T-helper 17 cell (primary cell): Measurements from ENCODE around the gene DLL4. TPM values are rescaled to one million over a fixed set of nuclear protein-coding genes. Genes with fewer than 3 reads are reported as not detected.
"Not testable (repeated sequence)": the region's sequence is repeated elsewhere in the genome, so short reads cannot be mapped to it uniquely, and the experiment has no call there.

Experiments used
- ATAC-seq: fragments of 150-1000 bp; cut with Tn5 transposase; 2 replicates; pipeline ENCODE4 v1.10.0; 2021; ENCODE audit warnings: mild to moderate bottlenecking, moderate library complexity
- DNase-seq, 3 donors: peaks; one replicate each; pipeline versions ENCODE4 v3.0.0 to v3.0.0-alpha.2; 2020 to 2021
- H3K9me3 ChIP-seq: one replicate; pipeline ENCODE4 v1.7.0; 2013; ENCODE audit warnings: low read length, mild to moderate bottlenecking; ENCODE audit not compliant: control insufficient read depth, poor library complexity, severe bottlenecking
- H3K27ac Mint-ChIP-seq: one replicate; pipeline ENCODE4 v1.8.0; 2022; ENCODE audit warnings: mild to moderate bottlenecking, moderate library complexity, mixed read lengths
- H3K27me3 Mint-ChIP-seq: one replicate; pipeline ENCODE4 v1.8.0; 2022; ENCODE audit warnings: mixed read lengths
- H3K36me3 Mint-ChIP-seq: one replicate; pipeline ENCODE4 v1.8.0; 2022; ENCODE audit warnings: low read depth, mixed read lengths
- H3K4me1 Mint-ChIP-seq: one replicate; pipeline ENCODE4 v1.8.0; 2022; ENCODE audit warnings: mild to moderate bottlenecking, mixed read lengths
- H3K4me3 Mint-ChIP-seq: one replicate; pipeline ENCODE4 v1.8.0; 2022; ENCODE audit warnings: mild to moderate bottlenecking, moderate library complexity, mixed read lengths
- total RNA-seq, 4 donors: library from RNA in 2 of 4; stranded (reverse) in 2 of 4; gene quantifications; one replicate each; pipeline ENCODE4 v1.2.3 and lab custom pipeline; 2022 to 2026

DLL4 gene
- total RNA-seq, 2 donors from 2014 or later: not detected

- Mint-ChIP-seq H3K27ac (no peak overlapping the region), H3K27me3 (peaks cover 17% of the 10 kb centered on the region), H3K4me3 (no peak overlapping the region), H3K4me1 (peaks cover 28% of the 10 kb centered on the region), H3K36me3 (no peaks in the 10 kb centered on the region)
- no peak for DNase-seq
- H3K9me3 ChIP-seq: no peaks in the 10 kb centered on the region
- ATAC-seq: no peak
Measured at GRCh38 chr15:40957041-40957555, 28.0 kb downstream of the DLL4 start.

DNA sequence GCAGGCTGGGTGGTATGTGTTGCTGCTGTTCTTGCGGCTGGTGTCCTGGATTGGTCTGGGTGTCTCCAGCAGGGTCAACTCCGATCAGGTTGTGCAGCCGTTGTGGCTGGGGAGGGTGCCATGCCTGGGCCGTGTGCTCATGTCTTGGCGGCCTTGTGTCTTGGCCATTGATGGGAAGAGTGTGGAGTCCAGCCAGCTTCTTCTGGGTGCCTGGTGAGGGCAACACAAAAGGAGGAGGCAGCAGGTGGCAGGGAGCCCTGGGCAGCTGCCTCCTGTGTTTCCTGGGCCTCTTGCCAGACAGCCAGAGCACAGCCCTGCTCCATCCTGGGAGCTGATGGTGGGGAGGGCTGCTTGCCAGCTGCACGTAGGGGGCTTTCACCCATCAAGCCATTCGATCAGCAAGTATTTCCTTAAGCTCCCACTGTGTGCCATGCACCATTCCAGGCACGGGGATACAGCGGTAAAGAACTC is 28.5 kb downstream of the DLL4 start:
- Mint-ChIP-seq H3K4me1 (peaks cover 26% of the 10 kb centered on the region), H3K27me3 (peaks cover 17% of the 10 kb centered on the region), H3K4me3 (no peak overlapping the region), H3K36me3 (no peaks in the 10 kb centered on the region), H3K27ac (no peak overlapping the region)
- DNase-seq (no peak), ATAC-seq (no peak)
- H3K9me3 ChIP-seq: no peaks in the 10 kb centered on the region

- no peak overlapping the region for H3K27ac Mint-ChIP-seq
- no peaks in the 10 kb centered on the region for H3K9me3 ChIP-seq
- ATAC-seq: no peak
Measured at GRCh38 chr15:40958146-40958545, 29.0 kb downstream of the DLL4 start.

GRCh38 chr15:40958723-40959122 is 29.6 kb downstream of the DLL4 start:
- DNase-seq (no peak), ATAC-seq (no peak)
- H3K27me3 Mint-ChIP-seq: peaks cover 17% of the 10 kb centered on the region
- peaks cover 23% of the 10 kb centered on the region for H3K4me1 Mint-ChIP-seq
- H3K36me3 Mint-ChIP-seq: peaks cover 2% of the 10 kb centered on the region
- H3K9me3 ChIP-seq: no peaks in the 10 kb centered on the region
- no peak overlapping the region for H3K4me3 Mint-ChIP-seq
- no peak overlapping the region for H3K27ac Mint-ChIP-seq

More at GRCh38 chr15:40958146-40958545, 29.0 kb downstream of the DLL4 start:
- Mint-ChIP-seq H3K4me3 (no peak overlapping the region), H3K4me1 (peaks cover 25% of the 10 kb centered on the region), H3K36me3 (peaks cover under 1% of the 10 kb centered on the region), H3K27me3 (peaks cover 17% of the 10 kb centered on the region)
- DNase-seq: no peak

DNA sequence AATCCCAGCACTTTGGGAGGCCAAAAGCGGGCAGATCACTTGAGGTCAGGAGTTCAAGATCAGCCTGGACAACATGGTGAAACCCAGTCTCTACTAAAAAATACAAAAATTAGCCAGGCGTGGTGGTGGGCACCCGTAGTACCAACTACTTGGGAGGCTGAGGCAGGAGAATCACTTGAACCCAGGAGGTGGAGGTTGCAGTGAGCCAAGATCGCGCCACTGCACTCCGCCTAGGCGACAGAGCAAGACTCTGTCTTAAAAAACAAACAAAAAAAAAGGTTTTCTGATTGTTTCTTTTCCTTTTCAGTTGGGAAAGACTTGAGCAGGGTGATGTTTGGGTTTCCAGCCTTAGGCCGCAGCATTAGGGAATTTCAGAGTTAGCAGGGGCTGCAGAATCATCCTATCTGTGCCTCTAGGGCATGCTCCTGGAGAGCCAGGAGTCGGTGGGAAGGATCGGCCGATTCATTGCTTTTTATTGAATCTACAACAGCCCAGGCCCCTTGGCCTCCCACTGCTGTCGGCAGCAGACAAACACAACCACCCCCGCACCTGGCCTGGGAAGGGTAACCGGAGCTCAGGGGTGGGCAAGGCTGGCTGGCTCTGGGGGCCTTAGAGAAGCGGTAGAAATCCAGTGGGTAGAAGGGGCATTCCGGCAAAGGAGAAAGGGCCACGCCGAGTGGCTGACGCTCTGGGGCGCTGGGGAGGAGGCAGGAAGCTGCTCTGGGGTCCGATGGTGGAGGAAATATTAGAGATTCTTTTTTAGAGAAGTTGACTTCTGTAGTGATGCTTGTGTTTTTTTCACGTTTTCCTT is 30.4 kb downstream of the DLL4 start:
- H3K9me3 ChIP-seq: no peaks in the 10 kb centered on the region
- Mint-ChIP-seq H3K27me3 (peaks cover 20% of the 10 kb centered on the region), H3K36me3 (peaks cover 2% of the 10 kb centered on the region), H3K27ac (no peak overlapping the region), H3K4me1 (peaks cover 17% of the 10 kb centered on the region), H3K4me3 (no peak overlapping the region)
- ATAC-seq (no peak), DNase-seq (no peak)

DNA sequence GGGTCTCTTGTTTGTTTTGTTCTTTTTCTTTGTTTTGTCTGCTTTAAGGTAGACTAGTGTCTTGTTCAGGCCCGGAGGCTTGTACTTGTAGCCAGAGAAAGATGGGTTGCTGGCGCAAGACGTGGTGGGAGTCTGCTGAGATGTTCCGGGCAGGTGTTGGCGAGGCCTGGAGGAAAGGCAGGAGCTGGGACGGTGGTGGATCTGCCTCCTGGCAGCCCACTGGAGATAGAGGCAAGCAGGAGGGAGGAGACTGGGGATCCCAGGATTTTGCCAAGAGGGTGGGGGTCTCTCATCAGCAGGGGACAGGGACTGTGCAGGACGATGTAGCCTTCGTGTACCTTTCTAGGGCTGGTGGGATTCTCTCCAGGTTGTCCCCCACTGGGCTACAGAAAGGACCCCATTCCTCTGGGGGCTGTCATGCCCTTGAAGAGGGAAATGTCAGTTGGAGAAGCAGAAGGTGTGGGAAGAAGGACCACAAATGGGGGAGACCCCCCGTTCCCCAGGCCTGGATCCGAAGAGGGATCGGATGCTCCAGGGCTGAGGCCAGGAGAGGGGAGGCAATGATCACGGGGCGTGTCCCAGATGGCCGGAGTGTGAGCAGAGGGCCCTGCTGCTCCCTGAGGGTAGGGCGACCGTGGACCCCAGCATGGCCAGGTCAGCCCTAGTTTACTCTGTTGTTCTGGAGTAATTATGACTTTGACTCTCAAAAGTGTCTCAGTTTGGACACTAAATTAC is 31.2 kb downstream of the DLL4 start:
- Mint-ChIP-seq H3K27ac (no peak overlapping the region), H3K4me3 (no peak overlapping the region), H3K4me1 (peaks cover 16% of the 10 kb centered on the region), H3K36me3 (peaks cover 2% of the 10 kb centered on the region), H3K27me3 (peaks cover 22% of the 10 kb centered on the region)
- H3K9me3 ChIP-seq: no peaks in the 10 kb centered on the region
- ATAC-seq (no peak), DNase-seq (no peak)

DNA sequence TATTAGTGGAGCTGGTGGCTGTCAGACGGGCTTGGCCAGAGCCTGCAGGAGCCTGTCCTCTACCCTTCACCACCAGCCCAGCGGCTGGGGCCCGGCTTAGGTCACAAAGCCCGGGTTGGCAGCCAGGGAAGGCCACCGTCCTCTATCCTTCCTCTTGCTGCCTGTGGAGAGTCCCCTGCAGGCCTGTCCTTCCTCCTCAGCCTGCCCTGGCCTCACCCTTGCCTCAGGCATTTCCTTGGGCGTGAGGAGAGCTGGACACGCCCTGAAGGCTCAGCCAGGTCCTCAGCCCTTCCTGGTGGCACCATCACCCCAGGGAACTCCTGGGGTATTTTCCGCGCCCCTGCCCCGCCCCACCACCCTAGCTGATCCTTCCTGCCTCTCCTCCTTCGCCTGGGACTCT is 31.8 kb downstream of the DLL4 start:
- H3K4me1 Mint-ChIP-seq: peaks cover 14% of the 10 kb centered on the region
- DNase-seq: no peak
- H3K36me3 Mint-ChIP-seq: peaks cover 2% of the 10 kb centered on the region
- no peak overlapping the region for H3K4me3 Mint-ChIP-seq
- ATAC-seq: no peak
- H3K27ac Mint-ChIP-seq: no peak overlapping the region
- no peaks in the 10 kb centered on the region for H3K9me3 ChIP-seq
- H3K27me3 Mint-ChIP-seq: peaks cover 20% of the 10 kb centered on the region

DNA sequence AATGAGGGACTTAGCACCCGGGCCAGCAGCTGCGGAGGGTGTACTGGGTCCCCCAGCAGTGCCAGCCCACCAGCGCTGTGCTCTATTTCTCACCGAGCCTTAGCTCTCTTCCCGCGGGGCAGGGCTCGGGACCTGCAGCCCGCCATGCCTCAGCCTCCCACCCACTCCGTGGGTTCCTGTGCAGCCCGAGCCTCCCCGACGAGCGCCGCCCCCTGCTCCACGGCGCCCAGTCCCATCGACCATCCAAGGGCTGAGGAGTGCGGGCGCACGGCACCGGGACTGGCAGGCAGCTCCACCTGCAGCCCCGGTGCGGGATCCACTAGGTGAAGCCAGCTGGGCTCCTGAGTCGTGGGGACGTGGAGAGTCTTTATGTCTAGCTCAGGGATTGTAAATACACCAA is 32.6 kb downstream of the DLL4 start:
- ATAC-seq, DNase-seq, H3K27ac Mint-ChIP-seq, H3K9me3 ChIP-seq, H3K4me3 Mint-ChIP-seq, H3K36me3 Mint-ChIP-seq: not testable (repeated sequence)
- peaks cover 12% of the 10 kb centered on the region for H3K4me1 Mint-ChIP-seq
- peaks cover 18% of the 10 kb centered on the region for H3K27me3 Mint-ChIP-seq

- peaks cover 18% of the 10 kb centered on the region for H3K27me3 Mint-ChIP-seq
- H3K36me3 Mint-ChIP-seq, H3K9me3 ChIP-seq, H3K27ac Mint-ChIP-seq, ATAC-seq, H3K4me3 Mint-ChIP-seq, DNase-seq: not testable (repeated sequence)
- H3K4me1 Mint-ChIP-seq: peaks cover 12% of the 10 kb centered on the region
Measured at GRCh38 chr15:40962317-40962716, 33.2 kb downstream of the DLL4 start.

- Mint-ChIP-seq H3K27me3 (peaks cover 14% of the 10 kb centered on the region), H3K4me1 (peaks cover 9% of the 10 kb centered on the region)
- no peak for ATAC-seq
Measured at GRCh38 chr15:40963201-40963600, 34.1 kb downstream of the DLL4 start.

DNA sequence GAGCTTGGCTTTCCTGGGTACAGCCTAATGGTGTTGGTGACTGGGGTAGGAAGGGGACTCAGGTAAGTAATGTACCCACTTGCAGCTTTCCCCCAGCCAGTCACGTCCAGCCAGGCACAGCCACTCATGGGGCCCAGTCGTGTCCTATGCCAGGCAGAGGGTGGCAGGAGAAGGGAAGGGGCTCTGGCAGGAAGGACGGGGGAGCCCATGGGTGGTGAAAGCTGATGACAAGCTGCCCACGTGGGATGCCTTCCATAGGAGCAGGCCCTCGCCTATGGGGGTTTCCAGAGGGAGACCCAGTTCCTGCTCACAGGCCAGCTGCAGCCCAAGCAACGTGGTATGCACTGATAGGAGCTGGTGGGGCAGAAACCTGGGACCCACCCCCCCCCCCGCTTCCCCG is 34.9 kb downstream of the DLL4 start:
- H3K4me3 Mint-ChIP-seq: no peak overlapping the region
- DNase-seq: no peak
- peaks cover 6% of the 10 kb centered on the region for H3K27me3 Mint-ChIP-seq
- no peak for ATAC-seq
- peaks cover 2% of the 10 kb centered on the region for H3K4me1 Mint-ChIP-seq
- H3K36me3 Mint-ChIP-seq: peaks cover 2% of the 10 kb centered on the region
- H3K27ac Mint-ChIP-seq: no peak overlapping the region
- no peaks in the 10 kb centered on the region for H3K9me3 ChIP-seq

More at GRCh38 chr15:40963201-40963600, 34.1 kb downstream of the DLL4 start:
- H3K27ac Mint-ChIP-seq: no peak overlapping the region
- peak overlapping the region; percentile 28 for H3K4me3 Mint-ChIP-seq
- DNase-seq: no peak
- no peaks in the 10 kb centered on the region for H3K9me3 ChIP-seq
- H3K36me3 Mint-ChIP-seq: peaks cover 2% of the 10 kb centered on the region

- H3K4me1 Mint-ChIP-seq: peaks cover 2% of the 10 kb centered on the region
- H3K27me3 Mint-ChIP-seq: peaks cover 6% of the 10 kb centered on the region
- H3K27ac Mint-ChIP-seq: no peak overlapping the region
- H3K36me3 Mint-ChIP-seq: peaks cover 2% of the 10 kb centered on the region
- H3K4me3 Mint-ChIP-seq: no peak overlapping the region
- H3K9me3 ChIP-seq: no peaks in the 10 kb centered on the region
- DNase-seq (no peak), ATAC-seq (no peak)
Measured at GRCh38 chr15:40964634-40965033, 35.5 kb downstream of the DLL4 start.

DNA sequence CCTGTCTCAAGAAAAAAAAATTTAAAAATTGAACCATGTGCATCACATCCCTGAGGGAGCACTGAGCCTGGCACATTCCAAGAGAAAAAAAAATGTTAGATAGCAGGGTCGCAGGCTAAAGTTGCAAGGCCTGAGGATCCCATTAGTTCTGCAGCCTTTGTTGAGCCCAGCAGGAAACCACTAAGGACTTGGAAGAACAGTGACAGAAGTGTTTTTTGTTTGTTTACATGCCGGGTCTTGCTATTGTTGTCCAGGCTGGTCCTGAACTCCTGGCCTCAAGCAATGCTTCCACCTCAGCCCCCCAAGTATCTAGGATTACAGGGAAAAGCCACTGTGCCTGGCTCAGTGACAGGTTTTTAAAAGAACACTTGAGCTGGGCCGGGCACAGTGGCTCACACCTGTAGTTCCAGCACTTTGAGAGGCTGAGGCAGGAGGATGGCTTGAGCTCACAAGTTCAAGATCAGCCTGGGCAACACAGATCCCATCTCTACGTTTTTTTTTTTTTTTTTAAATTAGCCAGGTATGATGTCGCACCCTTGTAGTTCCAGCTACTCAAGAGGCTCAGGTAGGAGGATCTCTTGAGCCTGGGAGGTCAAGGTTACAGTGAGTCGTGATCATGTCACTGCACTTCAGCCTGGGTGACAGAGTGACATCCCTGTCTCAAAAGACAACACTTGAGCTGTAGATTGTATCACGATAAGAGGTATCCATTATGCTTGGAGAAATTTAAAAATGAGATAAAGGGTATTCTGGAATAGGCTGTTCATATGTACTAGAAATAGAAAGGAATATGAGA is 39.3 kb downstream of the DLL4 start:
- Mint-ChIP-seq H3K27me3 (peaks cover 6% of the 10 kb centered on the region), H3K36me3 (no peaks in the 10 kb centered on the region), H3K27ac (no peak overlapping the region), H3K4me3 (no peak overlapping the region), H3K4me1 (peaks cover 2% of the 10 kb centered on the region)
- no peaks in the 10 kb centered on the region for H3K9me3 ChIP-seq
- DNase-seq (no peak), ATAC-seq (no peak)
